ENCODE measurements around the gene FER. TPM values are rescaled to one million over a fixed set of nuclear protein-coding genes. Genes with fewer than 3 reads are reported as not detected.
"Not testable (repeated sequence)": the region's sequence is repeated elsewhere in the genome, so short reads cannot be mapped to it uniquely, and the experiment has no call there.

FER gene
- total RNA-seq (2014; rRNA removed) (19.4 and 20.2 TPM in 2 replicates), Bru-seq, nascent RNA (percentile 85 among the genes with signal in this experiment), BruChase-seq, experiment 1, labeled RNA remaining after a 6-hour chase (percentile 68 among the genes with signal in this experiment), BruChase-seq, experiment 2, labeled RNA remaining after a 2-hour chase (percentile 81 among the genes with signal in this experiment)
- long read RNA-seq, partial matches to known transcripts: 6 of 36 reads
- long read RNA-seq, other reads (novel, unspliced or antisense): 30 of 36 reads

GRCh38 chr5:108747774-108748400 is at the start of gene FER:
TSS of gene FER (plus strand) at chr5:108747897. CDS start at chr5:108798183, 50,286 bp downstream.
- peak; percentile 93 for DNase-seq
- intact Hi-C loops (cut with micrococcal nuclease): loop anchor here (1.0 to 2.0 kb wide), 6 partner anchors 20 to 153 kb away; no protein-coding TSS in a partner anchor
- Histone ChIP-seq H3K4me3 (ENCODE audit: low read length) (peak within 1 kb of the TSS; percentile 77), H3K36me3 (ENCODE audit: low read depth, low read length) (no peaks in the 10 kb centered on the region), H3K27me3 (ENCODE audit: low read length) (no peaks in the 10 kb centered on the region), H2AFZ (ENCODE audit: low read length) (peak within 1 kb of the TSS; percentile 82), H3K9me3 (ENCODE audit: low read length) (no peaks in the 10 kb centered on the region), H3K27ac (ENCODE audit: low read length) (peak within 1 kb of the TSS; percentile 77), H4K20me1 (ENCODE audit: low read length) (no peaks in the 10 kb centered on the region), H3K9me2 (replicated peaks; ENCODE audit: low read length) (no peaks in the 10 kb centered on the region), H3K9ac (ENCODE audit: low read length) (peak within 1 kb of the TSS; percentile 93), H3F3A (ENCODE audit: low read length, unreplicated experiment) (no peaks in the 10 kb centered on the region), H3K4me2 (ENCODE audit: low read length) (peak within 1 kb of the TSS; percentile 92), H3K79me2 (ENCODE audit: low read length) (peaks cover 45% of the 10 kb centered on the region), H3K4me1 (ENCODE audit: insufficient read depth, low read length) (peaks cover 30% of the 10 kb centered on the region)
- ChIA-PET CTCF (no interaction called here), POLR2A (ENCODE audit: unreplicated experiment) (interaction anchor here (0.6 to 1.0 kb wide), 4 partner anchors 19 to 153 kb away, joined by 3 to 5 read pairs (median 4); no protein-coding TSS in a partner anchor)
- TF ChIP-seq CTCF (conservative IDR thresholded peaks at IDR 0.05; ENCODE audit: low read depth, low read length) (no peak), EZH2 (IDR thresholded peaks at IDR 0.05; ENCODE audit: low read length, unreplicated experiment) (no peak)
- ATAC-seq: peak; percentile 29
- BruUV-seq (replicated peaks): TSS peak; percentile 92

- H3F3A ChIP-seq (ENCODE audit: low read length, unreplicated experiment); H3K4me1 ChIP-seq (ENCODE audit: insufficient read depth, low read length); intact Hi-C loops (cut with micrococcal nuclease); H3K9ac ChIP-seq (ENCODE audit: low read length); H3K27me3 ChIP-seq (ENCODE audit: low read length); H3K27ac ChIP-seq (ENCODE audit: low read length); CTCF ChIA-PET; H3K36me3 ChIP-seq (ENCODE audit: low read depth, low read length); DNase-seq; H3K9me3 ChIP-seq (ENCODE audit: low read length); H4K20me1 ChIP-seq (ENCODE audit: low read length); ATAC-seq; POLR2A ChIA-PET (ENCODE audit: unreplicated experiment); H3K4me3 ChIP-seq (ENCODE audit: low read length); H3K4me2 ChIP-seq (ENCODE audit: low read length); H3K79me2 ChIP-seq (ENCODE audit: low read length); H3K9me2 ChIP-seq (replicated peaks; ENCODE audit: low read length); BruUV-seq (replicated peaks); H2AFZ ChIP-seq (ENCODE audit: low read length): not testable (repeated sequence)
Observed at GRCh38 chr5:108700388-108700787, 47.3 kb upstream of the FER start.

- Histone ChIP-seq H2AFZ (ENCODE audit: low read length) (no peak overlapping the region), H3K27me3 (ENCODE audit: low read length) (no peaks in the 10 kb centered on the region), H3K79me2 (ENCODE audit: low read length) (no peaks in the 10 kb centered on the region), H3K4me1 (ENCODE audit: insufficient read depth, low read length) (no peaks in the 10 kb centered on the region), H3K9me2 (replicated peaks; ENCODE audit: low read length) (no peaks in the 10 kb centered on the region), H3K27ac (ENCODE audit: low read length) (no peak overlapping the region), H3K36me3 (ENCODE audit: low read depth, low read length) (no peaks in the 10 kb centered on the region), H3K9ac (ENCODE audit: low read length) (no peak overlapping the region), H3K4me3 (ENCODE audit: low read length) (no peak overlapping the region), H3F3A (ENCODE audit: low read length, unreplicated experiment) (no peaks in the 10 kb centered on the region), H3K4me2 (ENCODE audit: low read length) (no peak overlapping the region), H3K9me3 (ENCODE audit: low read length) (no peaks in the 10 kb centered on the region), H4K20me1 (ENCODE audit: low read length) (no peaks in the 10 kb centered on the region)
- intact Hi-C loops (cut with micrococcal nuclease): no loop called here
- DNase-seq (no peak), ATAC-seq (no peak)
- CTCF ChIA-PET: no interaction called here
- POLR2A ChIA-PET (ENCODE audit: unreplicated experiment): no interaction called here
- TF ChIP-seq EZH2phosphoT487 (IDR thresholded peaks at IDR 0.05; ENCODE audit: borderline replicate concordance, low read length): no peak
- TF ChIP-seq CTCF (conservative IDR thresholded peaks at IDR 0.05; ENCODE audit: low read depth, low read length): no peak
- TF ChIP-seq EZH2 (IDR thresholded peaks at IDR 0.05; ENCODE audit: low read length, unreplicated experiment): no peak
- BruUV-seq (replicated peaks): no TSS peak
Observed at GRCh38 chr5:108700930-108701329, 46.8 kb upstream of the FER start.
